HG03064 (cell line): ENCODE measurements around the gene PLEKHG5.

Experiments used
- ATAC-seq: cut with Tn5 transposase; IDR thresholded peaks from one replicate; pipeline ENCODE4 v1.9.1; 2021; ENCODE audit warnings: low read depth; ENCODE audit not compliant: unreplicated experiment

Gene PLEKHG5

GRCh38 chr1:6509919-6510291 lies 18.4 kb upstream of the PLEKHG5 start:
- ATAC-seq: no peak

DNA sequence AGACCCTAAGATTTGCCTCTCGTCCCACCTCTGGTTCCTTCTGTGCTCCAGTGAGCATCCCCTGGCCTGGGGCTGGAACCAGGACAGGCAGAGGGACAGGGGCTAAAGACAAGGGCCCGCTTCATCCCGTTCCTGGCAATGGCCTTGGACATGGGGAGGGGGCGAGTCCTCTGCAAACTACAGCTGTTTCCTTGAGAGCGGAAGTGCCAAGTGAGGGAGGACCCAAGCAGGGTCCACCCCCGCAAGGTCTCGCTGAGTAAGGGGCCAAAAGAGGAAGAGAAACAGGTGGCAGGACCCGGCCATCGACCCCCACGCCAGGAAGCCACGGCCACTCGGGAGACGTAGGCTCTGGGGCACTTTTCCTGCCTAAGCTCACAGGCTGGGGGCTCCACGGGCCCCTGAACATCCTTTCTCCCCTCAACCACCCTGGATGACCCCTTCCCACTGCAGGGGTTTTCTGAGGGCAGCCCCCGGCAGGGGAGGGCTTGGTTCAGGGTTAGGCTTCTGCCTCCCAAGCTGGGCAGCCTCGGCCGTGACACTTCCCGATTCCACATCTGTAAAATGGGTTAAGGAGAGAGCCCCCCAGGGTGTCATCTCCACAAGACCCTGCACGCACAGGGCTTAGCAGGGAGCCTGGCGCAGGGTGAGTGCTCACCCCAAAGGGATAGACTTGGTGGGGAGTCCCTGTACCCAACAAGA lies 17.9 kb upstream of the PLEKHG5 start:
- no peak for ATAC-seq

GRCh38 chr1:6508816-6509189 lies 17.3 kb upstream of the PLEKHG5 start:
- ATAC-seq: no peak

DNA sequence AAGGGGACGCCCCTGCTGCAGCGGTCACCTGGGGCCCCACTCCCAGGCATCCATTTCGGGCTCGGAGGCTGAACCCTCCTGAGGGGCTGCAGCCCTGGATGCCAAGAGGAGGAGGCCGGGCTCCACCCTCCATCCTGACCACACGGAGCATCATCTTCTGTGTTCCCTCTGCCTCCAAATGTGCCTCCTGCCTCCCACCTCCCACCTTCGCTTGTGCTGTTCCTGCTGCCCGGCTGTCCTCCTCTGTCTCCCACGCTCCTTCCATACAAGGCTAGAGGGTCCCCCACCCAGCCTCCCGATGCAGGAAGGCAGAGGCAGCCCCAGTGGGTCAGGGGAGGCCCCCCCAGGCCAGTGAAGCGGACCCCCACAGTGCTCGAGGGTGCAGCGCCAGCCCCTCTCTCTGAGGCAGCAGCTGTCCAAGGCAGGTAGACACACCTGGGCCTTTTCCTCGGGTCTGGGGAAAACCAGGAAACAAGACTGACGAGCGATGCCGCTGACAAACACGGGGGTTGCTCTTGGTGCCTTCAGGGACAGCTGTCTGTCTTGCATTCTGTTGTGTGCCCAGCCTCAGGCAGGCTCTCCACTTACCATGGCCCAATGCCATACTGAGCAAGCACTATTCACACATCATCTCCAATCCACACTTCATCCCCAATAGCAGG lies 16.8 kb upstream of the PLEKHG5 start:
- no peak for ATAC-seq

- no peak for ATAC-seq
Observed at GRCh38 chr1:6507461-6507911, 16.0 kb upstream of the PLEKHG5 start.

DNA sequence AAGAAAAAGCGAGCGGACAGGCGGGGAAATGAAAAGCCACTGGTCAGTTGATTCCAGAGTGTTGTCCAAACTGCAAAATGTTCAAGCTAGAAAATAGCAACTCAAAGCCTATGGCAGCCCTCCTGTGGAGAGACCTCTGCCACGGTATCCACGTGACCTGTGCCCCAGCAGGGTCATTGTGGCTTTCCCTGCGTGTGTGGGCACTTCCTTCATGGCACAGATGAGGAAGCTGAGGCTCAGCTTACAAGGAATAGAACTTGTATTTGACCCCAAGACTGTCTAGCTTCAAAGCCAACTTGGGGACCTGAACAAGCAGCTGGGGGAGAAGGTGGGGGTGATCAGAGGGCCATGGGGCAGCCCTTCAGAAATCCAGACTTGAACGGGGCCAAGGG lies 15.6 kb upstream of the PLEKHG5 start:
- ATAC-seq: no peak

DNA sequence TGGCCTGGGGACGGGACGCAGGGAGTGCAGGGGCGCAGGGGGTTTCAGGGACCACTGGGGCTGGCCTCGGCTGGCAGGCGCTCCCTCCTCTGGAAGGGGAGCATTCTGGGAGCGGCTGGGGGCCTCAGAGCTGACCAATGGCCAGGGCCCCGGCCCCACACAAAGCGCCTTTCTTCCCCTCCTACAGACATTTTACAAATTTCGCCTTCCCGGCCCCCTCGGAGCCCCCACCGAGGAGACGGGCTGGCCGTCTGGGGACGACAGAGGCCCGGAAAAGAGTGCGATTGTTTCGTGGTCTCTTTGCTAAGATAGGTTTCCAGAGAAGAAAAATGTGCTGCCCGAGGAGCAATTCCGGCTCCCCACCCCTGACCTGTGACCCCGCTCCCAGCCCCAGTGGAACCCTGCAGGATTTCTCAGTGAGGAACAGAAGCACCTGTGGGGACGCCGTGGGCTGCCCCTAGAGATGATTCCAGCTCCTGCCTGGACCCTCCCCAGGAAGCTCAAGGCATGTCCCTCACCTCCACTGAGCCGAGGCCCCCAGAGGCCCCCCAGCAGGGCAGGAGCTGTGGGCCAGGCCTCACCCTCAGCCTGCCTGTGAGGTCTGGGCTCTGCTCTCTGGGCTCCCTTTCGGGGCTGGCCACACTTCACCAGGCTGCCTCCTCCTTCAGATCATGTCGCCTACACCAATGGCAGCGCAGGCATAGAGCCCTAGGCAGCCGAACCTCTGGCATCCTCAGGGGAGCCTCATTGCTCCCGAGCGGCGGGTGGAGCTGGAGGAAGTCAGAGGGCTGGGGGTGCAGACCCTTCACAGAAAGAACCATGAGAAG lies 15.0 kb upstream of the PLEKHG5 start:
- no peak for ATAC-seq

DNA sequence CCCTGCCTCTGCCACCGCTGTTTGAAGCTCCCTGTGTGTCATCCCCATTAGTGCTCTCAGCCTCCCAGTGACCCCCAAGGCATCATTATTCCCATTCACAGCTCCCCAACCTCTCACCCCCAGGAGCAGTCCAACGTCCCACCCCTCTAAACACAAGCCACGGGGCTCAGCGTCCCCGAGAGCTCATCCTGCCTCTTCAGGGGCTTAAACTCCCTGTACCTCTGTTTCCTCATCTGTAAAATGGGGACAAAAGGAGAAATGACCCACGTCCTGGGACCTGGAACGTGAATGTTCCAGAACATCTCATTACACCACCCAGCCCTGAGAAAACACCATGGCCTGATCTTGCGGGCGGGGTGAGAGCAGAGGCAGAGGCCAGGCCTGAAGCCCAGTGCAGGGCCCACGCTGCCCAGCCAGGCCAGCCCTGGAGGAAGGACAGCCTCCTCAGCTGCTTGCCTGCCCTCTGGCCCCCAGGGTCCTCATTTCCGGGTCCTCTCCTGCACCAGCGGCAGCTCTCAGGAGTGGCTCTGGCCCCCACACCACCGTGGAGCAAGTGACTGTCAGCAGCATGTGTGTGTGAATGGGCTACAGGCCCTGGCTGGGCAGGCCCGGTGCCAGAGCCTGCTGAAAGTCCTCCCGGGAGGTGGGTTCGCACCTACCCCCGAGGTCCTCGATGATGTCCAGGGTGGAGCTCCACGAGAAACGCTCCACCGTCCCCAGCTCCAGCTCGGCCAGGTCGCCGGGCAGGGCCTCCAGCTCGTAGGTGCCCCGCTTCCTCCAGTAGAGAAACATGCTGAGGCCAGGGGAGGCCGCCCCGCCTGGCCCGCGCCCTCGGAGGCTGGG lies 14.1 kb upstream of the PLEKHG5 start:
- no peak for ATAC-seq

DNA sequence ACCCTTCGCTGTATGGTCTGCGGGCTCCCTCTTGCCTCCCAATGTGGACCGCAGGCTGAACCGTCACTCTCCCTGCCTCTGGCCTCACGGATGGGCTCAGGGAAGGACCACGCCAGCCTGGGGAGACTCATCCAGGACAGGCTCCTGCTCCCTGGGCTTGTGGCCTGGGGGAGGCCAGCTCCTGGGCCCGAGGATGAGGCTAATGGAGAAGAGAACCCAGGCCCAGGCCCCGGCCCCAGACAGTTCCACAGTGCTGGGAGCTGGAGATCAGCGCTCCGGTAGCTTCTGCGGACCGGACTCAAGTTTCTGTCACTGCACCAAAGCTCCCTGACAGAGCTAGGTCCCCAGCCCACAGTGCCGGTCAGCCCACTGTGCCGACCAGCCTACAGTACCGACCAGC lies 13.4 kb upstream of the PLEKHG5 start:
- no peak for ATAC-seq

- no peak for ATAC-seq
Observed at GRCh38 chr1:6503884-6504602, 12.6 kb upstream of the PLEKHG5 start.

DNA sequence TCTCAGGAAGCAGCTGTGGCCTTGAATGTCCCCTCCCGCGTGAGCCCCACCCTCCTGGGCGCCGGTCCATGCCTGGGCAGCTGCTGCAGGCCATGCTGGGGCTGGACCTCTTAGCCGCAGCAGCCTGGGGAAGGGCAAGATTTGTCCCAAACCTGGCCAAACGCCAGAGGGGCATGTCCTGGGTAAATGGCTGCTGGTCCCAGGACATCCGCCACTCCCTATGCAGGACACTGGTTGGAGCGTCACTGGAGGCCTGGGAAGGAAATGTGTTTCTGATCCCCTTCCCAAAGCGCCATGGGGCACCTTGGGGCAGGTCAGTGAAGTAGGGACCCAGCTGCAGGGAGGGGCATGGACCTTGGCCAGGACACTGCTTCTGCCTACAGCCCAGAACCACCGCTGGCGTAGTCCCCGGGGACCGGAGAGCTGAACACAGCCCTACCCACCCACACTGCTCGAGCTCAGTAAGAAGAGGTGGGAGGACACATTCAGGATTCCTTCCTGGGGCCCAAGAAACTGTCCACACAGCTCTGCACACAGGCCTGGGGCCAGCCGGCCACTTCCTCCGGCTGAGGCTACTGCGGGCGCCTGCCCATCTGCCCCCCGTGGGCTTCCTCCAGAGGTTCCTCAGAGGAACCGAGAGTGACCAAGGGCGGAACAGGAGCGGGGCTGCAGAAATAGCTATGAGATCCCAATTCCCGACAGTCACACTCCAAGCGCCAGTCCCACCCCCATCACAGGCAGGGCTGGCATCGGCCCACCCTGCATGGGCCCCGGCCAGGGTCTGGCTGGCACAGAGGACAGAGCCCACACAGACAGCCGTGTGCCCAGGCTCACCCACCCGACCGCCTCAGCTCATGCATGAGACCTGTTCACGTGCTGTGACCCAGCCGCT lies 10.8 kb upstream of the PLEKHG5 start:
- no peak for ATAC-seq

DNA sequence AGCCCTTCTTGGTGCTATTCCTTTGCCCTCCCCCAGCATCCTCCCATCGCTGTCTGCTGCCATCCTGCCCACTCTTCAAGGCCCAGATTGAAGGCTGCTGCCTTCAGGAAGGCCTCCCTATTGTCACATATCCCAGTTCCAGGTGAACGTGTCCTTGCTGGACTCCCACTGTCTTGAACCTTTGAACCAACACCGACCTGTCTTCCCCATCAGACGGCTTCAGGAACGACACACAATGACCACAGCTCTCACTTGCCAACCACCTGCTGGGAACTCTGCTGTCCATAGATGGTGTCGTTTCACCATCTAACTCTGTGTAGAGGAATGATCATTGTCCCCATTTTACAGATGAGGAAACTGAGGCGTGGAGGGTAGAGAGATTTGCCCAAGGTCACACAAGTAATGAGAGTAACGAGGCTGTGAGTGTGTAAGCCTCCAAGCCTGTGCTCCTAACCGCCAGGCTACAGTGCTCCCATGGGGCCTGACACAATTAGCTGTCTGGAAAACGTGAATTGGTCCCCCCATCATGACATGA lies 9.9 kb upstream of the PLEKHG5 start:
- ATAC-seq: no peak

GRCh38 chr1:6500544-6501278 lies 9.2 kb upstream of the PLEKHG5 start:
- no peak for ATAC-seq

DNA sequence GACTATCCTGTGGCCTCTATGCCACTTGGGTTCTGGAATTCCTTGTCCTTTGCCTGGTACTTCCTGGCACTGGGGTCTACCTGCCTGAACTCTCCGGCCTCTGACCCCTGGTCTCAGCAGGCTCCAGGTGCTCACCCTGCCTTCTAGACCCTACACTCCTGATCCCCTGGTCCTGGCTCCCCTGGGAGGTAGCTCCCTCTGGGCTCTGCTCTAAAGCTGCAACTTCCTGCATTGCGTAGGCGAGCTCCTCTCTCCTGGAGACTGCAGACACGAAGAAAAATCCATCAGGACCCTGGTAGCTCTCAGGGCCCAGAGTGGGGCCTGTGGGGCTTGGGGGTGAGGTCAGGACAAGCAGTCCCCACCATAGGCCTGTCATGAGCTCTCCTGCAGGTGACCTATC lies 7.8 kb upstream of the PLEKHG5 start:
- no peak for ATAC-seq

DNA sequence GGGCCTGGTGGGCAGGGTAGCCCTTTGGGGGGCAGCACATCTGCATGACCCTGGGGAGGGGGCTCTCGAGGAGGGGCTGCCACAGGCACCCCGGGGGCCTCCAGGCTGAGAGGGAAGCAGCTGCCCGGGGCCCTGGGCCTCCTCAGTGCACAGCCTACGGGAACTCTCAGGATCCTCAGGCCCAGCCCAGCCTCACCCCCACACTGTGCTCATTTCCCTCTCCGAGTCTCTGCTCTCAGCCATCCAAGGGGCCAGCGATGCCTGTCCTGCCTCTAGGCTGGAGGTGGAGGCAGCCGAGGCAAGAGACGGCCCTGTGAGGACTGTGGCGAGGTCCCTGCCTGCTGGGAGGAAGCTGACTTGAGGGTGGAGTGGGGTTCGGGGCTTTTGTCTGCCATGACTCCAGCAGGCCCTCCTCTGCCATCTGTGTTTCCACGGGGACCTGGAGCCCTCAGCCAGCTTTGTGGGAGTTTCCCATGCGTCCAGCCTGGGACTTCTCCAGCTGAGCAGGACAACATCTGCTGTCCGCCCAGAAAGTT lies 7.2 kb upstream of the PLEKHG5 start:
- no peak for ATAC-seq

- ATAC-seq: no peak
Observed at GRCh38 chr1:6497867-6498575, 6.6 kb upstream of the PLEKHG5 start.

DNA sequence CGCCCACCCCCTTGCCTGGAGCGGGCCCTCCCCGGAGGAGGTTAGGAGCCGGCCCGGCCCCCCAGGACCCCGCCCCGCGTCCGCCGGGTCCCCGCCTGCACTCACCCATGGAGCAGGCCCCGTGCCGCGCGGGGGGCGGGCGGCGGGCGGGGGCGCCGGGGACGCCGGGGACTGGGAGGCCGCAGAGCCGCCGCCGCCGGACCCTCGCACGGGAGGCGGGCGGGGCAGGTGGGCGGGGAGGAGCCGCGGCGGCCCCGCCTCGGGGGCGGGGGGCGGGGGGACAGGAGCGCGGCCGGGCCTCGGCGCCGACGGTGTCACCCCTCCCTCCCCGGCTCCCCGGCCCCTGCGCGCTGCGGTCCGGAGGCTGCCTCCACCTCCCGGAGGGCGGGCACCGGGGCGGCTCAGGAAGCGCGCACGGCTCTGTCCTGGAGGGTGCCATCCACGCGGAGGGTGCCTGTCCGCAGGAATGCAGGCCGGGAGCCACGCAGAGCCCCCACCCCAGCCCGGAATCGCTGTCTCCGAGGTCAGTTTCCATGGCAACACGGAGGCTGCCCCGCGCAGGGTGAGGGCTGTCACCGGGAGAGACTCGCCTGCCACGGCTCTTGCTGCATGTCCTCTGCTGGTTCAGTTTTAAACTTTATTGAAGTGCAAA lies 5.9 kb upstream of the PLEKHG5 start:
- no peak for ATAC-seq
